Transverse colon (tissue), 4 donors: ENCODE measurements around the gene TAX1BP3.

Experiments used
- EP300 ChIP-seq: sonication (generic); formaldehyde crosslinking; IDR thresholded peaks from one replicate; pipeline ENCODE4 v1.6.1; 2017; ENCODE audit warnings: antibody characterized with exemption, low read depth
- POLR2A ChIP-seq: fragments of 450-650 bp; IDR thresholded peaks from one replicate; pipeline ENCODE4 v1.6.1; 2016; ENCODE audit warnings: antibody characterized with exemption, mild to moderate bottlenecking, moderate library complexity
- POLR2AphosphoS5 ChIP-seq, 3 donors: sonication (generic); formaldehyde crosslinking; IDR thresholded peaks; one replicate each; pipeline ENCODE4 v1.6.1; 2016; ENCODE audit warnings: antibody characterized with exemption in 3 of 3
- TF ChIP-seq, protein P1 (sequence below), 5 experiments: fragments of 200-600 bp in 3 of 5; fragments of 450-650 bp in 2 of 5; sonication (generic) in 3 of 5; IDR thresholded peaks; 1 replicate in 2 of 5; 2 replicates in 3 of 5; pipeline ENCODE4 v1.5.1; 2016 to 2017; ENCODE audit warnings: antibody characterized with exemption in 5 of 5, inconsistent platforms in 3 of 5, mild to moderate bottlenecking in 2 of 5, moderate library complexity in 1 of 5

DNA sequence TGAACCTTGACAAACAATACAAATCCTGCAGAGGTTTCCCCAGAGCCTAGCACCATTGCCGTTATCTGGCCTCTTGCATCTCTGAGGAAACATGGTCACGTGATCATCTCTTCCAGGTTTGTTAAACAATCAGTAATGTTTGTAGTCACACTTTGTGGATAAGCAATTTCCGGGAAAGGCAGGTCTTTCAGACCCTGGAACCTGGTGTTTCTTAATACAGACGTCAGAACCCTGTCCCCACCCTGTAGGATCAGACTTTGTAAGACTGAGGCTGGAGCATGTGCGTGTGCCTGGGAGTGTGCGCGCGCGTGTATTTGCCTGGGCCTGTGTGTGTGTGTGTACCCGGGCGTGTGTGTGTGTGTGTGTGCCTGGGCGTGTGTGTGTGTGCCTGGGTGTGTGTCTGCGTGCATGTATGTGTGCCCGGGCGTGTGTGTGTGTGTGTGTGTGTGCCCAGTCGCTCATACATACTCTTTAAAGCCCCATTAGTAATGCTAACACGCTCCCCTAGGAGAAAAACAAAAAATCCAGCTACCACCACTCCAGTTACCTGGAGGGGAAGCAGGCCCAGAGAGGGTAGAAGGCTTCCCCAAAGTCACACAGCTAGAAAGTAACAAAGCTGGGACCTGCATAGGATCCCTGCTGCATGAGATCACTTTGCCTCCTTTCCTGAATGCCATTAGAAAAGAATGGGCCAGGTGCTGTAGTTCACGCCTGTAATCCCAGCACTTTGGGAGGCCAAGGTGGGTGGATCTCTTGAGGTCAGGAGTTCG is 26.5 kb downstream of the TAX1BP3 start:
- TF ChIP-seq, protein P1, sequence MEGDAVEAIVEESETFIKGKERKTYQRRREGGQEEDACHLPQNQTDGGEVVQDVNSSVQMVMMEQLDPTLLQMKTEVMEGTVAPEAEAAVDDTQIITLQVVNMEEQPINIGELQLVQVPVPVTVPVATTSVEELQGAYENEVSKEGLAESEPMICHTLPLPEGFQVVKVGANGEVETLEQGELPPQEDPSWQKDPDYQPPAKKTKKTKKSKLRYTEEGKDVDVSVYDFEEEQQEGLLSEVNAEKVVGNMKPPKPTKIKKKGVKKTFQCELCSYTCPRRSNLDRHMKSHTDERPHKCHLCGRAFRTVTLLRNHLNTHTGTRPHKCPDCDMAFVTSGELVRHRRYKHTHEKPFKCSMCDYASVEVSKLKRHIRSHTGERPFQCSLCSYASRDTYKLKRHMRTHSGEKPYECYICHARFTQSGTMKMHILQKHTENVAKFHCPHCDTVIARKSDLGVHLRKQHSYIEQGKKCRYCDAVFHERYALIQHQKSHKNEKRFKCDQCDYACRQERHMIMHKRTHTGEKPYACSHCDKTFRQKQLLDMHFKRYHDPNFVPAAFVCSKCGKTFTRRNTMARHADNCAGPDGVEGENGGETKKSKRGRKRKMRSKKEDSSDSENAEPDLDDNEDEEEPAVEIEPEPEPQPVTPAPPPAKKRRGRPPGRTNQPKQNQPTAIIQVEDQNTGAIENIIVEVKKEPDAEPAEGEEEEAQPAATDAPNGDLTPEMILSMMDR (IDR thresholded peaks at IDR 0.05), result no peak
- TF ChIP-seq POLR2AphosphoS5 (IDR thresholded peaks at IDR 0.05) (no peak), POLR2A (no peak), EP300 (no peak)
